ENCODE measurements around the gene KIF4A. TPM values are rescaled to one million over a fixed set of nuclear protein-coding genes. Genes with fewer than 3 reads are reported as not detected.

KIF4A gene
- total and polyA plus RNA-seq, 9 of the 15 experiments (the other 6 are each of a cell fraction or from before 2014, with no cell fraction given), result 13.0 to 42.7 (median 35.9) TPM

- TF ChIP-seq TFAP4 (CRISPR knock-in tag; IDR thresholded peaks at IDR 0.05; ENCODE audit: borderline replicate concordance) (peak; percentile 87), ZNF395 (CRISPR knock-in tag; IDR thresholded peaks at IDR 0.05) (no peak), KLF10 (CRISPR knock-in tag; IDR thresholded peaks at IDR 0.05) (no peak), PTBP1 (IDR thresholded peaks at IDR 0.05; ENCODE audit: low read depth, low read length) (no peak), MTA2 (IDR thresholded peaks at IDR 0.05; ENCODE audit: low read depth) (no peak), MEF2D (tag; conservative IDR thresholded peaks at IDR 0.05; ENCODE audit: low read depth) (no peak), ID3 (CRISPR knock-in tag; IDR thresholded peaks at IDR 0.05) (no peak), ID3 (tag; IDR thresholded peaks at IDR 0.05) (no peak), CCAR2 (IDR thresholded peaks at IDR 0.05; ENCODE audit: low read depth, low read length) (no peak), HMG20B (CRISPR knock-in tag; IDR thresholded peaks at IDR 0.05) (no peak), MTA3 (IDR thresholded peaks at IDR 0.05; ENCODE audit: borderline replicate concordance) (no peak; the same call in 1 of the 2 replicates), THAP12 (CRISPR knock-in tag; IDR thresholded peaks at IDR 0.05) (no peak), U2AF2 (optimal IDR thresholded peaks at IDR 0.05; ENCODE audit: low read depth, low read length) (no peak), ZHX1 (conservative IDR thresholded peaks at IDR 0.05; ENCODE audit: low read length) (no peak), ZNF584 (CRISPR knock-in tag; IDR thresholded peaks at IDR 0.05; ENCODE audit: low read depth) (no peak), ZFX (CRISPR knock-in tag; IDR thresholded peaks at IDR 0.05) (peak; percentile 51; the same call in 1 of the 2 replicates), NR2C2 (CRISPR knock-in tag; IDR thresholded peaks at IDR 0.05) (no peak), NR2C2 (tag; IDR thresholded peaks at IDR 0.05) (0 out of 2 replicates have a peak, but pooled peaks have one; percentile 24)
Observed at GRCh38 chrX:70433848-70434351, 144.0 kb downstream of the KIF4A start (continued).

Measured in K562 (cell line).